IgD-negative memory B cell (primary cell): ENCODE results near the gene STON1. TPM values are rescaled to one million over a fixed set of nuclear protein-coding genes. Genes with fewer than 3 reads are reported as not detected.

ENCODE experiments used
- polyA plus RNA-seq: library from polyadenylated mRNA; unstranded; fragments of 300-500 nt; fragmentation: Illumina TruSeq; gene quantifications from one replicate; pipeline ENCODE4 v1.2.3, GENCODE V29; 2021

The STON1 gene
- polyA plus RNA-seq, 1 donor from 2014 or later, result 0.06 TPM

Other genes starting within 250 kb of the STON1 start
- gene FOXN2, start 215.5 kb upstream of the STON1 start, polyA plus RNA-seq, result 42.4 TPM
- 17.8 TPM for gene PPP1R21, start 89.4 kb upstream of the STON1 start, polyA plus RNA-seq
- gene GTF2A1L, start 87.7 kb downstream of the STON1 start, polyA plus RNA-seq, result not detected
- not detected for gene LHCGR, start 225.6 kb downstream of the STON1 start, polyA plus RNA-seq